HG03565 (cell line): Measurements from ENCODE around the gene VIPR2.
"Not testable (repeated sequence)": the region's sequence is repeated elsewhere in the genome, so short reads cannot be mapped to it uniquely, and the experiment has no call there.

ENCODE experiments used
- ATAC-seq: cut with Tn5 transposase; IDR thresholded peaks from one replicate; pipeline ENCODE4 v1.9.1; 2021; ENCODE audit warnings: mild to moderate bottlenecking, moderate library complexity; ENCODE audit not compliant: unreplicated experiment

The VIPR2 gene

GRCh38 chr7:159013825-159014289 lies 130.8 kb downstream of the VIPR2 start:
- ATAC-seq: no peak

GRCh38 chr7:159013181-159013690 lies 131.4 kb downstream of the VIPR2 start:
- no peak for ATAC-seq

- ATAC-seq: no peak
Observed at GRCh38 chr7:159012353-159013069, 132.2 kb downstream of the VIPR2 start.

GRCh38 chr7:159011722-159012022 lies 133.0 kb downstream of the VIPR2 start:
- no peak for ATAC-seq

- no peak for ATAC-seq
Observed at GRCh38 chr7:159010937-159011721, 133.5 kb downstream of the VIPR2 start.

- no peak for ATAC-seq
Observed at GRCh38 chr7:159010411-159010810, 134.3 kb downstream of the VIPR2 start.

- no peak for ATAC-seq
Observed at GRCh38 chr7:159009951-159010350, 134.7 kb downstream of the VIPR2 start.

- ATAC-seq: no peak
Observed at GRCh38 chr7:159008417-159008816, 136.2 kb downstream of the VIPR2 start.

GRCh38 chr7:159007996-159008389 lies 136.7 kb downstream of the VIPR2 start:
- no peak for ATAC-seq

- ATAC-seq: no peak
Observed at GRCh38 chr7:159007364-159007995, 137.2 kb downstream of the VIPR2 start.

- ATAC-seq: no peak
Observed at GRCh38 chr7:159006610-159007130, 138.0 kb downstream of the VIPR2 start.

GRCh38 chr7:159006022-159006609 lies 138.6 kb downstream of the VIPR2 start:
- ATAC-seq: not testable (repeated sequence)

GRCh38 chr7:159005618-159006017 lies 139.0 kb downstream of the VIPR2 start:
- ATAC-seq: no peak

GRCh38 chr7:159004411-159004810 lies 140.3 kb downstream of the VIPR2 start:
- ATAC-seq: no peak

- ATAC-seq: no peak
Observed at GRCh38 chr7:159001811-159002210, 142.9 kb downstream of the VIPR2 start.

- ATAC-seq: no peak
Observed at GRCh38 chr7:159000859-159001435, 143.7 kb downstream of the VIPR2 start.

- no peak for ATAC-seq
Observed at GRCh38 chr7:159000070-159000469, 144.6 kb downstream of the VIPR2 start.

- ATAC-seq: no peak
Observed at GRCh38 chr7:158999496-158999895, 145.2 kb downstream of the VIPR2 start.

GRCh38 chr7:158998261-158998660 lies 146.4 kb downstream of the VIPR2 start:
- not testable (repeated sequence) for ATAC-seq

GRCh38 chr7:158997471-158997870 lies 147.2 kb downstream of the VIPR2 start:
- ATAC-seq: no peak

- no peak for ATAC-seq
Observed at GRCh38 chr7:158997110-158997453, 147.6 kb downstream of the VIPR2 start.
